Measurements from ENCODE around the gene KIF16B.
"Not testable (repeated sequence)": the region's sequence is repeated elsewhere in the genome, so short reads cannot be mapped to it uniquely, and the experiment has no call there.

Gene KIF16B

GRCh38 chr20:16590041-16590633, 16.9 kb upstream of the KIF16B start:
- no peak for DNase-seq

- DNase-seq, result no peak
Observed at GRCh38 chr20:16589623-16590022, 16.4 kb upstream of the KIF16B start.

GRCh38 chr20:16588241-16588640, 15.0 kb upstream of the KIF16B start:
- DNase-seq, result no peak

GRCh38 chr20:16587066-16587465, 13.8 kb upstream of the KIF16B start:
- DNase-seq, result no peak

- no peak for DNase-seq
Observed at GRCh38 chr20:16583474-16583873, 10.2 kb upstream of the KIF16B start.

GRCh38 chr20:16581241-16581640, 8.0 kb upstream of the KIF16B start:
- no peak for DNase-seq

- no peak for DNase-seq
Observed at GRCh38 chr20:16580620-16581019, 7.4 kb upstream of the KIF16B start.

GRCh38 chr20:16580147-16580546, 6.9 kb upstream of the KIF16B start:
- no peak for DNase-seq

GRCh38 chr20:16576219-16576618, 3.0 kb upstream of the KIF16B start:
- no peak for DNase-seq

GRCh38 chr20:16575390-16576140, 2.3 kb upstream of the KIF16B start:
- no peak for DNase-seq

- DNase-seq, result peak; percentile 93
Observed at GRCh38 chr20:16574656-16575355, 1.6 kb upstream of the KIF16B start.

- DNase-seq, result no peak
Observed at GRCh38 chr20:16571333-16571732, 1.9 kb downstream of the KIF16B start.

GRCh38 chr20:16569246-16570153, 3.7 kb downstream of the KIF16B start:
- DNase-seq, result no peak

GRCh38 chr20:16566080-16566479, 7.2 kb downstream of the KIF16B start:
- no peak for DNase-seq

GRCh38 chr20:16564079-16564478, 9.2 kb downstream of the KIF16B start:
- not testable (repeated sequence) for DNase-seq

- no peak for DNase-seq
Observed at GRCh38 chr20:16563066-16563806, 10.0 kb downstream of the KIF16B start.

GRCh38 chr20:16562259-16562658, 11.0 kb downstream of the KIF16B start:
- no peak for DNase-seq

GRCh38 chr20:16560661-16561060, 12.6 kb downstream of the KIF16B start:
- DNase-seq, result no peak

- no peak for DNase-seq
Observed at GRCh38 chr20:16560216-16560615, 13.0 kb downstream of the KIF16B start.

- DNase-seq, result no peak
Observed at GRCh38 chr20:16556301-16556700, 16.9 kb downstream of the KIF16B start.

GRCh38 chr20:16555754-16556153, 17.5 kb downstream of the KIF16B start:
- DNase-seq, result no peak
